DND-41 (cell line): Measurements from ENCODE around the gene CEP112.

ENCODE experiments used
- ATAC-seq: fragments of 200-7000 bp; cut with Tn5 transposase; 3 replicates; pipeline ENCODE4 v1.9.1; 2021; ENCODE audit warnings: low read depth; ENCODE audit not compliant: insufficient read depth
- DNase-seq: peaks from one replicate; pipeline ENCODE4 v3.0.0-alpha.2; 2020
- H2AFZ ChIP-seq: 2 replicates; pipeline ENCODE4 v1.6.0; 2012; ENCODE audit warnings: low read depth, low read length
- H3K27ac ChIP-seq: 2 replicates; pipeline ENCODE4 v1.5.1; 2012; ENCODE audit warnings: low read length, inconsistent platforms
- H3K27me3 ChIP-seq: fragments of 200-600 bp; sonication (generic); 2 replicates; pipeline ENCODE4 v1.6.0; 2012; ENCODE audit warnings: low read length, mild to moderate bottlenecking, inconsistent platforms; ENCODE audit not compliant: insufficient read depth, poor library complexity
- H3K36me3 ChIP-seq: 2 replicates; pipeline ENCODE4 v1.5.1; 2012; ENCODE audit warnings: low read length, inconsistent platforms; ENCODE audit not compliant: insufficient read depth
- H3K4me1 ChIP-seq: 2 replicates; pipeline ENCODE4 v1.5.1; 2012; ENCODE audit warnings: mild to moderate bottlenecking, low read length; ENCODE audit not compliant: insufficient read depth
- H3K4me2 ChIP-seq: 2 replicates; pipeline ENCODE4 v1.6.0; 2012; ENCODE audit warnings: mild to moderate bottlenecking, moderate library complexity, low read length, inconsistent platforms; ENCODE audit not compliant: insufficient read depth
- H3K4me3 ChIP-seq, 2 experiments: fragments of 200-600 bp in 1 of 2; shearing (Covaris generic) in 1 of 2; 2 replicates each; pipeline ENCODE4 v1.5.1; 2012 to 2016; ENCODE audit warnings: inconsistent platforms in 2 of 2, low read length in 2 of 2, mild to moderate bottlenecking in 2 of 2, low read depth in 1 of 2, moderate library complexity in 1 of 2
- H3K79me2 ChIP-seq: 2 replicates; pipeline ENCODE4 v1.6.0; 2012; ENCODE audit warnings: low read length, inconsistent platforms; ENCODE audit not compliant: insufficient read depth
- H3K9ac ChIP-seq: 2 replicates; pipeline ENCODE4 v1.6.0; 2012; ENCODE audit warnings: low read depth, mild to moderate bottlenecking, inconsistent platforms, low read length, moderate library complexity
- H3K9me3 ChIP-seq: 2 replicates; pipeline ENCODE4 v1.5.1; 2012; ENCODE audit warnings: low read length, moderate library complexity, mild to moderate bottlenecking, inconsistent platforms; ENCODE audit not compliant: insufficient read depth, severe bottlenecking
- H4K20me1 ChIP-seq: 2 replicates; pipeline ENCODE4 v1.6.0; 2012; ENCODE audit warnings: low read length; ENCODE audit not compliant: insufficient read depth
- CTCF ChIP-seq: IDR thresholded peaks from 2 replicates; pipeline ENCODE4 v1.5.1; 2012; ENCODE audit warnings: borderline replicate concordance, low read length, moderate library complexity, mild to moderate bottlenecking; ENCODE audit not compliant: poor library complexity, severe bottlenecking; ENCODE audit errors: extremely low read depth
- EZH2 ChIP-seq: IDR thresholded peaks from 3 replicates; pipeline ENCODE4 v1.6.1; 2012; ENCODE audit warnings: borderline replicate concordance, low read depth, mild to moderate bottlenecking, moderate library complexity, low read length, inconsistent platforms; ENCODE audit not compliant: severe bottlenecking

CEP112 gene

GRCh38 chr17:66230922-66231591 is 39.1 kb upstream of the CEP112 start:
- Histone ChIP-seq H3K9ac (no peak overlapping the region), H3K4me1 (no peaks in the 10 kb centered on the region), H4K20me1 (no peaks in the 10 kb centered on the region), H3K27me3 (no peaks in the 10 kb centered on the region), H3K36me3 (no peaks in the 10 kb centered on the region), H2AFZ (no peak overlapping the region), H3K27ac (no peak overlapping the region), H3K4me2 (no peak overlapping the region), H3K9me3 (no peaks in the 10 kb centered on the region), H3K79me2 (no peaks in the 10 kb centered on the region), H3K4me3 (no peak overlapping the region)
- ATAC-seq: no peak
- DNase-seq: no peak
- TF ChIP-seq CTCF: no peak
- TF ChIP-seq EZH2: no peak

- no peak for ATAC-seq
- Histone ChIP-seq H2AFZ (no peak overlapping the region), H3K4me1 (no peaks in the 10 kb centered on the region), H3K9ac (no peak overlapping the region), H4K20me1 (no peaks in the 10 kb centered on the region), H3K4me2 (no peak overlapping the region), H3K27ac (no peak overlapping the region), H3K36me3 (no peaks in the 10 kb centered on the region), H3K4me3 (no peak overlapping the region), H3K9me3 (no peaks in the 10 kb centered on the region), H3K27me3 (no peaks in the 10 kb centered on the region), H3K79me2 (no peaks in the 10 kb centered on the region)
- DNase-seq: no peak
- TF ChIP-seq CTCF (no peak), EZH2 (no peak)
Observed at GRCh38 chr17:66229783-66230538, 38.0 kb upstream of the CEP112 start.

GRCh38 chr17:66228887-66229782 is 37.2 kb upstream of the CEP112 start, which contains the start of gene APOH:
Gene APOH (minus strand): TSS chr17:66229415. CDS start chr17:66229379, 36 bp downstream.
- no peak for TF ChIP-seq CTCF
- H2AFZ ChIP-seq: no peak within 1 kb of the TSS
- ATAC-seq: no peak
- H4K20me1 ChIP-seq: no peaks in the 10 kb centered on the region
- no peaks in the 10 kb centered on the region for H3K9me3 ChIP-seq
- no peak within 1 kb of the TSS for H3K9ac ChIP-seq
- H3K27ac ChIP-seq: no peak within 1 kb of the TSS
- DNase-seq: no peak
- no peaks in the 10 kb centered on the region for H3K27me3 ChIP-seq
- no peak within 1 kb of the TSS for H3K4me2 ChIP-seq
- no peaks in the 10 kb centered on the region for H3K79me2 ChIP-seq
- no peak within 1 kb of the TSS for H3K4me3 ChIP-seq
- no peaks in the 10 kb centered on the region for H3K36me3 ChIP-seq
- no peaks in the 10 kb centered on the region for H3K4me1 ChIP-seq
